NCI-H226 (cell line): ENCODE results near the gene GDE1.

Experiments used
- DNase-seq: peaks from one replicate; pipeline ENCODE4 v3.0.0-alpha.2; 2015

GDE1 gene

DNA sequence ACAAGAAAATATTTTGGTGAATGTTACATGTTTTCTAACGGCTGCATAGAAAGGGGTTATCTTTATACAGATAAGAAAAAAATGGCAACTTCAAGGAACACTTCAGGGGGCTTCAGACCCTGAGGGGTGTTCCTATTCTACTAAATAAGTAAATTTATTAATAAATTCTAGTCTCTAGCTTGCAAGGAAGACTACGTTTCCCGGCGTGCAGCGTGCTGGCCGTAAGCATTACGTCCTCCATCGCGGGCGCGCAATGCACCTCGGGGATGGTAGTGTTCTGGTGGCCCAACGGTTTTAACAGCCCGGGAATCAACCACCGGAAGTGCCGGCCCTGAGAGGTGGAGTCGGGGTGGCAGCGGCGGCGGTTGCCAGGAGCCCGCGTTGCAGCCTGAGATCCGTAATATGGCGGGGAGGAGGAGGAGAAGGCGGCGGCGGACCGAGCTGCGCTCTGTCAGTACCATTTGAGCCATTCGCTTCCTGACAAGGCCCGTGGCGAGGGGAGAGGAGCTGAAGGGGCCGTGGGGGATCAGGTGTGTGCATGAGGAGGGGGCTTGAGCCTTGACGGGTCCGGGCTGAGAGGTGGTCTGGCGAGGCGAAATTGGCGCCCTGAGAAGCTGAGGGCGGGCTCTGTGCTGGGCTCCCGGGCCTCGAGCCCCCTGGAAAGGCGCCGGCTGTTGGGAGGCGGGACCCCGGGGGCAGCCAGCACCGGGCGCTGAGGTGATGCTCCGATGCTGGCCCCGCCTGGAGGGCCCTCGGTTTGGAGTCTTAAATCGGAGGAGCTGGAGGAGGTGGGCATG lies 1.9 kb upstream of the GDE1 start, which contains the start of gene CCP110:
TSS of gene CCP110 (plus strand) at position 384 of the 797 bp plus-strand sequence. CDS start 3,940 bp downstream, outside the sequence.
- DNase-seq: peak; percentile 97

DNA sequence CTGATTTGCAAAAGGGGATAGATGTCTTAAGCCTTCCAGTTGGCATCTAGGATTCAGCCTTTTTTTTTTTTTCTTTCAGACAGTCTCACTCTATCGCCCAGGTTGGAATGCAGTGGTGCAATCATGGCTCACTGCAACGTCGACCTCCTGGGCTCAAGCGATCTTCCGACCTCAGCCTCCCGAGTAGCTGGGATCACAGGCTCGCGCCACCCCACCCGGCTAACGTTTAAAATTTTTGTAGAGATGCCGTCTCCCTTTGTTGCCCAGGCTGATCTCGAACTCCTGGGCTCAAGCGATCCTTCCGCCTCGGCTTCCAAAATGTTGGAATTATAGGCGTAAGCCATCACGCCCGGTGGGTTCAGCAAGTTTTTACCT lies 1.3 kb upstream of the GDE1 start:
- DNase-seq: no peak

DNA sequence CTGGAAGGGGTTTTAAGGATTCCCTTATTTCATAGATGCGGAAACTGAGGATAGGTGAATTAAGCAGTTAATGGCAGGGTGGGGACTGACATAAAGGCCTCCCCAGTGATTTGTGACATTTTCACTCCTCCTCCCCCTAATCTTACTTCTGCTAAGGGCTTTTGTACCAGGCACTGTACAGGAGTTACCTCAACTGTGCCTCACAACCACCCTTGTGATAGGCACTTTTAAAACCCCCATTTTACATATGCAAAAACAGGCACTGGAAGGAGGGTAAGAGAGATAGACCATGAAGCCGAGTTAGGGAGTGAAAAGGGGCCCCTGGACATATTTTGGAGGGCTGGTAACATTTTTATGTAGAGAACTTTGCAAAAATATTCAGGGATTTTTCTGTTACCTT lies 862 bp upstream of the GDE1 start:
- DNase-seq: no peak

DNA sequence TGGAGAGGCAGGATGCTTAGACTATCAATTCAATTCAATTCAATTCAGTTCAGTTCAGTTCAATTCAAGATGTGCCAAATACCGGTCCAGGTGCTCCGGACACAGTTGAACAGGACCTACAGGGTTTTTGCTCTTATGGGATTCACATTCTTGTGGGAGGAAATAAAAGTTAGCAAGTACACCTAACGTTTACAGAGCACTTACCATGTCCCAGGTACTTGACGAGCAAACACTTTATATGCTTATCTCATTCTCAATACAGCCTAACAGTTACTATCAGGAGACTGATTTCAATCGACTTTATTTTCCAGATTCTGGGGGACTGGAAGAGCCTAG lies 467 bp upstream of the GDE1 start:
- DNase-seq: no peak

DNA sequence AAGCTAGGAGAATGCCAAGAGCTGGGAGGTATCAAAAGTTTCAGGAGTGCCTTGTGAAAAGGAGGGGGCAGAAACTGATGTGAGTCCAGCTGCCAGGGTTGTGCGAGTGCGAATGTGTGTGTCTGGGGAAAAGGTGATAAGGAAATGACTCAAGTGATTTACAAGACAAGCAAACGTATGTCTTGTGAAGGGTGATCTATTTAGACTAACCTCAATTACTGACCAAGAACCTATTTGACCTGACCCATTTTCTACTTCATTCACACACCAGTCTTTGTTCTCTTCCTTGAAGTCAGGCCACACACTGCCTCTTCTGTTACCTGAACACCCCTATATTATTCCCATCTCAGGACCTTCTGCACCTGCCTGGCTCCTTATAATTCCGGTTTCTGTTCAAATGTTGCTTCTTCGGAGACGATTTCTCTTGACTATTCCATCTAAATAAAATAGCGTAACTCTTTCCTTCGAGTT lies 1.0 kb downstream of the GDE1 start:
- DNase-seq: peak; percentile 63

DNA sequence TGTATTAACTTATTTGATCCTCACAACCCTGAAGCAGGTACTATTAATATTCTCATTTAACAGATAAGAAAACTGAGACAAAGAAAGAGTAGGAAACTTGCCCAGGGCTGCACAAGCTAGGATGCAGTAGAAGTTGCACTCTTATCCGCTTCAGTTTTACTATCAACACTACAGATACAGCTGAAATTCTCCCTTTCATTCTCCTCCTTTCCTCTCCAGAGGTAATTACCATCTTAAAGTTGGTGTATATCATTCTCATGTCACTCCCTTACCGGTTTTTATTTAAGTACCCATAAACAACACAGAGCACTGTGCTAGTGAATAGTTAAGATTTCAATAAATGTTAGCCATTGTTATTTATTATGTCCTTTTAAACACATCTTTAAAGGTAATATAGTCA lies 3.5 kb downstream of the GDE1 start:
- DNase-seq: no peak

DNA sequence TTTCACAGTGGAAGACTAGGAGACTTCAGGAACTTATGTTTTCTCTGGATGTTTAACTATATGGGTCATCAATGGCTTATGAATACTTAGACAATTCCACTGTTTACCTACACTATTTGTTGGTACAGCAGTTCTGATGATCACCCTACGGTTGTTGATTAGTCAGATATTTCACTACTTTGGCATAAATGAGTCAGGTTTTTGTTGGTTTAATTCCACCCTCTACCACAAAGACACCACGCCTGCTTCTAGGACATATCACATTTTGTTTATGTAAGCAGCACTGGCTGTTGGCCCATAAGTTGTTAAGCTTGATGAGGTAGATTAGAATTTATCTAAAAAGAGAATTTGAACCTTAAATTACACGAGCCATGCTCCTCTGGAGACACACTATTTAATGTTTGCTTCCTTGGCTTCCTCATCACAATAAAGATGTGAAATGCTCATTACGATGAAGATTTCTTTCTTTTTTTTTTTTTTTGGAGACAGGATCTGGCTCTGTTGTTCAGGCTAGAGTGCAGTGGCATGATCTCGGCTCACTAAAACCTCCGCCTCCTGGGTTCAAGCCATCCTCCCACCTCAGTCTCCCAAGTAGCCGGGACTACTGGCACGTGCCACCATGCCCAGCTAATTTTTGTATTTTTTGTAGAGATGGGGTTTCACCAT lies 4.3 kb downstream of the GDE1 start:
- no peak for DNase-seq

DNA sequence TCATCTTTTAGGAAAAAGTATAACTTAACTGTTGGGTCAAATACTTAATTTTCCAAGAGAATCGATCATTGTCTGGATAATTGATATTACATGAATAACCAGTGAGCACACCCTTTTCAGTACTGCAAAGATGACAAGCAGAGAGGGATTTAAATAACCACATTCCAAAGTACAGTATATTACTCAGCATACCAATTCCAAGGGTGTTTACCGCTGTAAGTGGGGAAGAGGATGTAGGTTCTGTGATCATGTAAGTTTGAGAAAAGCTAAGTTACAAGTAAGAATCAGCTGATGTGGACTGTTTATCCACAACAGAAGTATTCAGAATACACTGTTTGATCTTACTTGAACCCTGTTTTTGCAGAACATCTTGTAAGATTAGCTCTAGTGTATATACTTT lies 6.1 kb downstream of the GDE1 start:
- DNase-seq: no peak

DNA sequence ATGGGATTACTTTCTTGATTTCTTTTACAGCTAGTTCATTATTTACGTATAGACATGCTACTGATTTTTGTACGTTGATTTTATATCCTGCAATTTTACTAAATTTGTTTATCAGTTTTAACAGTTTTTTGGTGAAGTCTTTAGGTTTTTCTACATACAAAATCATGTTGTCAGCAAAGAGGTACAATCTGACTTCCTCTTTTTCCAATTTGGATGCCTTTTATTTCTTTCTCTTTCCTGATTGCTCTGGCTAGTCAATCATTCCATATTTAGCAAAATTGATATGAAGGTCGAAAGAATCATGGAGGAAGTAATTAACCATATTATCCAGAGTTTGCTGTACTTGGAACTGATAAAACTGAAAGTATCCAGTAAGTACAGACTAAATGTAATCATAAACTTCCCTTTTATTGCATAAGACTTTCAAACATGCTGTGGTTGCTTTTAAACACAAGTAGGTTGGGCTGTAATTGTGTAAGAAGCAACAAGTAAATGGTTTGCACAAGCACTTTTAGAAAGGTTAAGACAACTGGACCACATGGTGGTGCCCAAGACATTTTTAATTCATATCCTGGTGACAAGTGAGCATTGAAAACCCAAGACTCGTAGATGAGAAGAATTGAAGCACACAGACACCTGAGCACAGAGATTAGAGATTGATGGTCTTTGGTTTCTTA lies 8.4 kb downstream of the GDE1 start:
- DNase-seq: no peak

DNA sequence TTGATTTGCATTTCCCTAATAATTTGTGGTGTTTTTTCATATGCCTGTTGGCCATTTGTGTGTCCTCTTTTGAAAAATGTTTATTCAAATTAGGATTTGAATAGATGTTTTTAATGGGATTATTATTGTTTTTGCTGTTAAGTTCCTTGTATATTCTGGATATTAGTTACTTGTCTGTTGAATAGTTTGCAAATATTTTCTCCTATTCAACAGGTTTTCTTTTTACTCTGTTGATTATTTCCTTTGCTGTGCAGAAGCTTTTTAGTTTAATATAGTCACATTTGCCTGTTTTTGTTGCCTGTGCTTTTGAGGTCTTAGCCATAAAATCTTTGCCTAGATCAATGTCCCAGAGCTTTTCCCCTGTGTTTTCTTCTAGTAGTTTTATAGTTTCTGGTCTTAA lies 9.6 kb downstream of the GDE1 start:
- no peak for DNase-seq

DNA sequence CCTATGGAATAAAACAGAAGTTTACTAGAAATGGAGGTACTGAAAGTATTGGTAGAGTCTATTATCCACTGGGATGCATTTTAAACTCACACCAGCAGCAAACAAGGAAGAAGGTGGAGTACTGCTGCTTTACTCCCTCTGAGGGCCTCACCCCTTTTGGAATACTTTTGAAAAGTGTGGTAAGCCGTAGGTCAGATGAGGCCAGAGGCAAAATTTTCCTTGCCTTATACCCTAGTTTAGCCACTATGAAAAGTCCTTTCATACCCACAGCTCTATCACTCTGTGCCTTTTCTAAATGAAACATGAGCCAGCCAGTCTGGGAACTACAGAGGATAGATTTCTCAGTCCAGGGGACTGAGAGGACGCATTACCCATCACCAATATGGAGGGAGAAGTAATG lies 14.0 kb downstream of the GDE1 start:
- DNase-seq: no peak

DNA sequence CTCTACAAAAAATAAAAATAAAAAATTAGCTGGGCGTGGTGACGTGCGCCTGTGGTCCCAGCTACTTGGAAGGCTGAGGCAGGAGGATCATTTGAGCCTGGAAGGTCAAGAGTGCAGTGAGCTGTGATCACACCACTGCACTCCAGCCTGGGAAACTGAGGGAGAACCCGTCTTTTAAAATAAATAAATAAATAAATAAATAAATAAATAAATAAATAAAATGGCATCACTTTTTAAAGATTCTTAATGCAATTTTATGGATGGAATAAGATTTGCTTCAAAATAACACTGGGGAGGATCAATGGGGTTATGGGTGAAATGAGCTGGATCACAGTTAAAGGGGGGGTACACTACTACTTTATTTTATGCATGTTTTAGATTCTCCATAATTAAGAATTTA lies 14.9 kb downstream of the GDE1 start:
- no peak for DNase-seq

DNA sequence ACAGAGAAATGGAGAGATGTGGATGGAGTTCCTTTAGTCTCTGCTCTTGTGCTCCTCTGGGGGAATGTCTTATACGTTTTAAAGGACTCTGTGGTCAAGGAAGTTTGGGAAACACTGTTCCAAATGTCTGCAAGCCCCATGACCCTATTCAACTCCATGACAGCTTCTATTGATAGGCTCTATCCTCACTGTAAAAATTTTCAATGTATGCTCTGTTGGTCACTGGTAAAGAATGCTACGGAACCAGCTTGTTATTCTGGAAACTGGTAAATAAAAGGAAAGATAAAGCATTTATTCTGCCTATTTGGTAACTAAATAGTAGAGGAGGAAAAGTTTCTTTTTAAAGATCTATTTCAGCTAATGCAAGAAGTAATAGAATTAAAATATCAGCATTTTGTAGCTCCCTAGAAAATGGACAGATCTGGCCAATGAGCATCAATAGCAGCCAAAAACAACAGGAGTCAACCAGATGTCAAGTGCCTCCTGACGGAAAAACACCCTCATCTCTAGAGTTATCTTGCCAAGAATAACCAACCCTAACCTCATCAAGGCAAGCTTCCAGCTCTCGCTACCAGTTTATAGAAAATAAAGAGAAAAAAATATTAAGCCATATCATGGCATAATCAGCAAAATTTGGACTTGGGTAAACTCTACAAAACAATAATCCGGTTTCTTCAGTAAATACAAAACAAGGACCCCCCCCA lies 16.1 kb downstream of the GDE1 start:
- DNase-seq: no peak

DNA sequence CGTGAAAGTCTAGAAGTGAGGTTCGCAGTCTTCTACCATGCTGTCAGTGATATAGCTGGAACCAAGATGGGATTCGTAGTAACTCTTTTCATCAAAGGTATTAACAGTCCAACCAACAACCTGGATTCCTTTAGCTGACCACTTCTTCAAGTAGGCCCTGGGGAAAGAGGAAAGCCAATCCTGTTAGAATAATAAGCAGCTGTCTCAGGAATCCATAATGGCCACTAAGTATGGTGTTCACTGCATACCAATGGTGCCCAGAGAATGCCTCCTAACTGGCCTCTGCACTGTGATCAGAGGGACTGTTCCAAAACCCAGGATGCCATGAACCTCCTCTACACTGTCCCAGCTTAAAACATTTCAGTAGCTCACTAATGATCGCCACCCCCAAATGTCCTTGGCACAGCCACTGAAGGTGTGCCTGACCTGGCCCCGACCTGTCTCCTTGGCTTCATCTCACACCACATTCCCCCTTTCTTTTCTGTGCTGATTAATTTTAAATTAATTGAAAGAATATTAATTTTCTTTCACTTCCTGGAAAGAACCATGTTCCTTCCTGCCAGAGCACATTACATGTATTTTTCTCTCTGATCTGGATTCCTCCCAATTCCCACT lies 18.3 kb downstream of the GDE1 start:
- no peak for DNase-seq

DNA sequence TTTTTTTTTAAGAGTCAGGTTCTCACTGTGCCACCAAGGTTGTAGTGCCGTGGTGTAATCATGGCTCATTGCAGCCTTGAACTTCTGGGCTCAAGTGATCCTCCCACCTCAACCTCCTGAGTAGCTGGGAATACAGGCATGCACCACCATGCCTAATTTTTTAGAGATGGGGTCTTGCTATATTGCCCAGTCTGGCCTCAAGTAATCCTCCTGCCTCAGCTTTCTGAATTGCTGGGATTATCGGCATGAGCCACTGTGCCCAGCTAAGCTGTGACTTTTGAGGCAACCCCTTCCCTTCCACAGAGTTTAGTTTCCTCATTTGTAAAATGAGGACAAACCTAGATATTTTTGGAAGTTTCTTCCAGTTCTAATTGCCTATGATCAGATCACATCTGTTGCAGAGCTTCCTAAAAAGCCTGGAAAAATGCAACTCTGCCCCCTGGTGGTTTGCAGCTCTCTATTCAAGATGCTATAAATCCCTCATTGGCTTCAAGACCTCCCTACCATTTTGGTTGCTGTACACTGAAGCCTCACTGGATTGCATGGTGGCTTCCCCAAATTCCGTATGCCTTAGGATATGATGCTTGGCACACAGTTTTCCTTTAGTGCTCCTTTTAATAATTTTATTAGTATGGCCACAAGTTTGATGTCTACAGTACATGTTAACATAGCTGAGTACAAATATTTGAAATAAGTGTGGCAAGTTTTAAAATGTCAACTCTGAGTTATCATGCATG lies 19.3 kb downstream of the GDE1 start:
- DNase-seq: peak; percentile 36

DNA sequence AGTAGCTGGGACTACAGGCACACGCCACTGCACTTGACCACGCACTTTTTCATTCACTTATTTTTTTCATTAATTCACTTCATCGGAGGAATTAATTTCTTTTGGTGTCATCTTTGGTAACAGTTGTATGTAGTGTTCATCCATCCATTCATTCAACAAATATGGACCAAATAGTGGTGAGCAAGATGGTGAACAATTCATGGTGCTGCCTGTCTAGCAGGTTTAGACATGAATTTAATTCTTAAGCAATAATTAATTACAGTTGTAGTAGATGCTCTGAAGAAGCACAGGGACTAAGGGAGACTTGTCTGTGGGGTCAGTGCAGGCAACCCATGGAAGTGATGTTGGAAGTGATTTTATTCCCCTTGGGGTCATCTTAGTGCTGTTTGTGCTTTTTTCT lies 22.4 kb downstream of the GDE1 start:
- no peak for DNase-seq

DNA sequence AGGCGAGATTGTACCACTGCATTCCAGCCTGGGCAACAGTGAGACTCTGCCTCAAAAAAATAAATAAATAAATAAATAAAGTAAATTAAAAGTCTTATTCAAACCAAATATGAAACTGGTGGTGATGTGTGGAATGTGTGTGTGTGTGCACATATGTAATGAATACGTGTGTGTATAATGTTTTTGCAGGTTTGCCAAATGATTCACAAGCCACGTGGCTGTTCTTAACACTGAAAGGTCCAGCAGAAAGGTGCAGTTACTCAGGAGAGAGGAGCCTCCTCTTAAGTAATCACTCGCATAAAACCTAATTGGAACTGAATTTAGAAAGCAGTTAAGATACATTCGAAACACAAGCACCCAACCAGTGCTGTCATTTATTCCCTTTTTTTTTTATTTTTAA lies 22.9 kb downstream of the GDE1 start:
- no peak for DNase-seq

DNA sequence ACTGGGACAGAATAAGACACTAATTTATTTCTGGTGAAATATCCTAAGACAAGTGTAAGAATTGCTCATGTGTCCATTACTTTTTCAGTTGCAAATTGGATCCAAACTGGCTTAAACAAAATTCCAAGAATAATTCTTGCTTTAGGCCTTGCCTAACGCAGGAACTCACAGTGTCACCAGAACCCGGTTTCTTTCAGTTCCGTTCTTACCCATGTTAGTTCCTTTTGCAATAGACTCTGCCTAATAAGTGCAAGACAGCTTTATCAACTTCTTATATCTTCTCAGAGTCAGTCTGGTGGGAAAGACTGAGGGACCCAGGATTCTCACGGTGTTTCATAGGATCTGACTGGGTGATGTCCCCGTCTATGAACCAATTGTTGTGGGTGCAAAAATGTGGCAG lies 24.7 kb downstream of the GDE1 start:
- no peak for DNase-seq

DNA sequence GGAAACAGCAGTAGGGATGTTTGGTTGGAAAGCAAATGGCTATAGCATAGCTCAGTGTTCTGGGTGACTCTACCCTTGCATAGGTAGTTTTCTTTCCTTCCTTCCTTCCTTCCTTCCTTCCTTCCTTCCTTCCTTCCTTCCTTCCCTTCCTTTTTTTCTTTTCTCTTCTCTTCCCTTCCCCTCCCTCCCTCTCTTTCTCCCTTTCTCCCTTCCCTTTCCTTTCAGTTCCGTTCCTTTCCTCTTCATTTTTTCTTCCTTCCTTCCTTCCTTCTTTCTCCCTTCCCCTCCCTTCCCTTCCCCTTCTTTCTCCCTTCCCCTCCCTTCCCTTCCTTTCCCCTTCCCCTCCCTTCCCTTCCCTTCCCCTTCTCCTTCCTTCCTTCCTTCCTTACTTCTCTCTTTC lies 31.3 kb downstream of the GDE1 start:
- DNase-seq: no peak

DNA sequence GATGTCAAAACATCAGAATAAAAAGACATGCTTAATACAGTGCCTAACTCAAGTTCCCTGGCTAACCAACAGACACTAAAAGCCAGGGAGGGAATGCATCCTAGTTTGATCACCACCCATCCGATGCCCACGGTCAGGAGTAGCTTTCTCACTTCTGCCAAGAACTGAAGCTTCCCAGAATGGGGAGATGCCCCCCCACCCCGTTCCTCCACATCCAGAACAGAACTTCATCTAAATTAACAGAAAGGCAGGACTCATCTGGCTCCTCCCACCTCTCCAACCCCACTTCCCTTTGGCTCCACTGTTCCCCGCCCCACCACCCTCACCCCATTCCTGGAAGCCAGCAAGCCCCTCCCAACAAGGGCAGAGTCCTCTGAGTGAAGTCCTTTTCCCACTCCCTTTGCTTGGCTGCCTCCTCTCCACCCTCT lies 33.7 kb downstream of the GDE1 start:
- no peak for DNase-seq

DNA sequence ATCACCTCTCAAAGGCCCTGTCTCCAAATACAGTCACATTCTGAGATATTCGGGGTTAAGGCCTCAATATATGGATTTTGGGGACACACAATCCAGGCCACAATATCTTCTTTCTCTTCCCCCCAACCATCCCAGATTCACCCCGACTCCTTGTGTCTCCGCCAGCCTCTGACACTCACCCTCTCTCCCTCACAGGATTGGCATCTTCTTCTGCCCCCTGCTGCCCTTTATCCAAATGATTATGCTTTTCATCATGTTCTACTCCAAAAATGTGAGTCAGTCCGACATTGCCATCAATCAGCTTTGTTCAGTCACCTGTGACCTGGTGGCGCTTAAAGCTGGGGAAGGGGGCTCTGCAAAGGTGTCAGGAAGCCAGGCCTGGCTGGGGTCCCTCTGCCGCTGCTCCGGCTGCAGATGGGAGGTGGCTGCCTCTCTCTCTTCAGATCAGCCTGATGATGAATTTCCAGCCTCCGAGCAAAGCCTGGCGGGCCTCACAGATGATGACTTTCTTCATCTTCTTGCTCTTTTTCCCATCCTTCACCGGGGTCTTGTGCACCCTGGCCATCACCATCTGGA lies 35.1 kb downstream of the GDE1 start:
- peak; percentile 27 for DNase-seq

DNA sequence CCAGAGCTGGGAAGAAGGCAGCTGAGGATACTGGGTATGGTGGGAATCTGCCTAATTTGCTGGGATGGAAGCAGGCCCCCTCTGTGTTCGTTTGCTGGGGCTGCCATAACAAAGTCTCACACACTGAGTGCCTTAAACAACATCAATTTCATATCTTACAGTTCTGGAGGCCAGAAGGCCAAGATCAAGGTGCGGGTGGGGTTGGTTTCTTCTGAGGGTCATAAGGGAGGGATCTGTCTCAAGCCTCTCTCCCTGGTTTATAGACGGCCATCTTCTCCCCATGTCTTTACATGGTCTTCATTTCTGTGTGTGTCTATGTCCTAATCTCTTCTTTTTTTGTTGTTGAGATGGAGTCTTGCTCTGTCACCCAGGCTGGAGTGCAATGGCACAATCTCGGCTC lies 35.8 kb downstream of the GDE1 start:
- no peak for DNase-seq
